Keratinocyte (primary cell): ENCODE results near the gene RALGPS1. TPM values are rescaled to one million over a fixed set of nuclear protein-coding genes. Genes with fewer than 3 reads are reported as not detected.

Experiments
- DNase-seq: peaks from one replicate; pipeline ENCODE4 v3.0.0-alpha.2; 2011; ENCODE audit warnings: low read depth, missing footprints, low spot score
- FAIRE-seq: peaks from 2 replicates; lab custom pipeline; 2011; peaks lifted over from hg19 to GRCh38; lab: Jason Lieb, UNC
- H2AFZ ChIP-seq: 2 replicates; pipeline ENCODE4 v1.6.0; 2012; ENCODE audit warnings: low read length, control low read depth, inconsistent platforms; ENCODE audit not compliant: control insufficient read depth
- H3K27ac ChIP-seq: 2 replicates; pipeline ENCODE4 v1.5.1; 2011; ENCODE audit warnings: low read length; ENCODE audit not compliant: control insufficient read depth, insufficient read depth
- H3K27me3 ChIP-seq: 3 replicates; pipeline ENCODE4 v1.6.0; 2011; ENCODE audit warnings: low read length; ENCODE audit not compliant: control insufficient read depth, insufficient read depth; ENCODE audit errors: extremely low read depth
- H3K36me3 ChIP-seq, 2 experiments: 2 replicates in 1 of 2; 3 replicates in 1 of 2; pipeline ENCODE4 v1.5.1; 2011; ENCODE audit warnings: low read length in 2 of 2, mild to moderate bottlenecking in 1 of 2; ENCODE audit not compliant: control insufficient read depth in 2 of 2, insufficient read depth in 2 of 2; ENCODE audit errors: extremely low read depth in 1 of 2
- H3K4me1 ChIP-seq: 3 replicates; pipeline ENCODE4 v1.5.1; 2011; ENCODE audit warnings: low read length; ENCODE audit not compliant: control insufficient read depth, insufficient read depth; ENCODE audit errors: extremely low read depth
- H3K4me2 ChIP-seq: 3 replicates; pipeline ENCODE4 v1.6.0; 2011; ENCODE audit warnings: low read depth, low read length; ENCODE audit not compliant: control insufficient read depth, insufficient read depth; ENCODE audit errors: extremely low read depth
- H3K4me3 ChIP-seq, 3 experiments: fragments of 200-600 bp in 1 of 3; sonication (generic) in 1 of 3; 2 replicates in 2 of 3; 3 replicates in 1 of 3; pipeline ENCODE4 v1.5.1; 2011 to 2016; ENCODE audit warnings: low read length in 3 of 3, mild to moderate bottlenecking in 3 of 3, control low read depth in 2 of 3, inconsistent platforms in 1 of 3, low read depth in 1 of 3, mixed read lengths in 1 of 3, mixed run types in 1 of 3, moderate library complexity in 1 of 3; ENCODE audit not compliant: control insufficient read depth in 2 of 3, insufficient read depth in 2 of 3; ENCODE audit errors: extremely low read depth in 1 of 3
- H3K79me2 ChIP-seq: 2 replicates; pipeline ENCODE4 v1.6.0; 2012; ENCODE audit warnings: low read length; ENCODE audit not compliant: control insufficient read depth, insufficient read depth
- H3K9ac ChIP-seq: 3 replicates; pipeline ENCODE4 v1.6.0; 2011; ENCODE audit warnings: low read length; ENCODE audit not compliant: control insufficient read depth, insufficient read depth; ENCODE audit errors: extremely low read depth
- H3K9me1 ChIP-seq: 3 replicates; pipeline ENCODE4 v1.6.0; 2011; ENCODE audit warnings: low read length; ENCODE audit not compliant: control insufficient read depth, insufficient read depth; ENCODE audit errors: extremely low read depth
- H3K9me3 ChIP-seq: 2 replicates; pipeline ENCODE4 v1.5.1; 2012; ENCODE audit warnings: low read depth, low read length; ENCODE audit not compliant: control insufficient read depth
- H4K20me1 ChIP-seq: 3 replicates; pipeline ENCODE4 v1.6.0; 2011; ENCODE audit warnings: low read length; ENCODE audit not compliant: control insufficient read depth, insufficient read depth; ENCODE audit errors: extremely low read depth
- CTCF ChIP-seq, 3 experiments: IDR thresholded peaks in 1 of 3; conservative IDR thresholded peaks in 1 of 3; optimal IDR thresholded peaks in 1 of 3; 2 replicates in 2 of 3; 3 replicates in 1 of 3; pipeline versions ENCODE3 to v1.5.1; 2011; ENCODE audit warnings: low read length in 3 of 3, mild to moderate bottlenecking in 3 of 3, moderate library complexity in 2 of 3, control low read depth in 1 of 3, inconsistent platforms in 1 of 3; ENCODE audit not compliant: insufficient read depth in 2 of 3; ENCODE audit errors: extremely low read depth in 1 of 3
- EZH2 ChIP-seq: IDR thresholded peaks from one replicate; pipeline ENCODE4 v1.6.1; 2012; ENCODE audit warnings: inconsistent platforms, mild to moderate bottlenecking, low read length, moderate library complexity
- dilution Hi-C: fragments of 300-500 bp; cut with MboI; formaldehyde crosslinking; loops from one replicate; pipeline ENCODE4 v1.7.0; 2020; ENCODE audit warnings: low sequenced_read_pairs; ENCODE audit not compliant: extremely low pct_ligation_motif_present
- polyA plus RNA-seq, 5 experiments: library from polyadenylated mRNA; depleted of rRNA in 3 of 5; stranded (reverse) in 3 of 5; stranded (forward) in 1 of 5; unstranded in 1 of 5; fragments of >200 nt; gene quantifications; 1 replicate in 1 of 5; 2 replicates in 3 of 5; 3 replicates in 1 of 5; pipeline versions ENCODE4 v1.2.1 to v1.2.3, GENCODE V29; 2011 to 2012; ENCODE audit warnings: missing spikeins in 2 of 5, low read depth in 1 of 5, low replicate concordance in 1 of 5

Gene RALGPS1
- polyA plus RNA-seq, 1 donor (not counting 4 experiments of a cell fraction or from before 2014, with no cell fraction given), result 0.56 TPM

DNA sequence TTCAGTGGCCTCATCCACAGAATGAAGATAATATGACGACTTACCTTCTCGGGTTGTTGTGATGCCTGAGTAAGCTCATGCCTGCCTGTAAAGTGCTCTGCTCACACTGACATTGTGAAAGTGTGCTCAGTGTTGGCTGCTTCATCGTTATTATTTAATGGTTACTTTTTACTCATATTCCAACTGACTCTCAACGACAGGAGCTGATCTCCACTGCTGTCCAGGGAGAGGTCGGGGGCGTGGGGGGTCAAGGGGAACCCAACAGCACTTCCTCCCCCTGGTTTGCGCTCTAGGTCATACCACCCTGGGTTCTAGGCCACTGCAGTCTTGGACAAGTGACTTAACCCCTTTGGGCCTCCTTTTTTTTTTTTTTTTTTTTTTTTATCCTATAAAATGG, 260.7 kb downstream of the RALGPS1 start:
- Histone ChIP-seq H3K4me1 (no peaks in the 10 kb centered on the region), H3K9me3 (no peaks in the 10 kb centered on the region), H3K27me3 (peaks cover 3% of the 10 kb centered on the region), H3K79me2 (no peaks in the 10 kb centered on the region), H2AFZ (no peak overlapping the region), H3K27ac (no peak overlapping the region), H3K4me3 (no peak overlapping the region), H3K36me3 (no peaks in the 10 kb centered on the region), H4K20me1 (no peaks in the 10 kb centered on the region), H3K9me1 (no peaks in the 10 kb centered on the region), H3K4me2 (no peak overlapping the region), H3K9ac (no peak overlapping the region)
- DNase-seq, result no peak
- TF ChIP-seq EZH2 (no peak), CTCF (optimal IDR thresholded peaks at IDR 0.05 in 1 of 3, IDR thresholded peaks at IDR 0.05 in 1 of 3, conservative IDR thresholded peaks at IDR 0.05 in 1 of 3; ENCODE audit: extremely low read depth in 1 of 3, insufficient read depth in 2 of 3, low read length in 3 of 3) (no peak)
- FAIRE-seq, result no peak
- dilution Hi-C loops, result no loop called here

- Histone ChIP-seq H3K27me3 (peaks cover 3% of the 10 kb centered on the region), H3K9me3 (no peaks in the 10 kb centered on the region), H3K27ac (no peak overlapping the region), H3K9ac (no peak overlapping the region), H3K79me2 (no peaks in the 10 kb centered on the region), H4K20me1 (no peaks in the 10 kb centered on the region), H3K4me2 (no peak overlapping the region), H3K9me1 (no peaks in the 10 kb centered on the region), H3K4me1 (no peaks in the 10 kb centered on the region), H3K36me3 (no peaks in the 10 kb centered on the region), H2AFZ (no peak overlapping the region), H3K4me3 (no peak overlapping the region)
- TF ChIP-seq EZH2 (no peak), CTCF (optimal IDR thresholded peaks at IDR 0.05 in 1 of 3, IDR thresholded peaks at IDR 0.05 in 1 of 3, conservative IDR thresholded peaks at IDR 0.05 in 1 of 3; ENCODE audit: extremely low read depth in 1 of 3, insufficient read depth in 2 of 3, low read length in 3 of 3) (no peak)
- dilution Hi-C loops, result no loop called here
- FAIRE-seq (no peak), DNase-seq (no peak)
These were observed 261.2 kb downstream of the RALGPS1 start for GRCh38 chr9:127175764-127176163.
